ENCODE data around the gene CDS2.

The CDS2 gene

DNA sequence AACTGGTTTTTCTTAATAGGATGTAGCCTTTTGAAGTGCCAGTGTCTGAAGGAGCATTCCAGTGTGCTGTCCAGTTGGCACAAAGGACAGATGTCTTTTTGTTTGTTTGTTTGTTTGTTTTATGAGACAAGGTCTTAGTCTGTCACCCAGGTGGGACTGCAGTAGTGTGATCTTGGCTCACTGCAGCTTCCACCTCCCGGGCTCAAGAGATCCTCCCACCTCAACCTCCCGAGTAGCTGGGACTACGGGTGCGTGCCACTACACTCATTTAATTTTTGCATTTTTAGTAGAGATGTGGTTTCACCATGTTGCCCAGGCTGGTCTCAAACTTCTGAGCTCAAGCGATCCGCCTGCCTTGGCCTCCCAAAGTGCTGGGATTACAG lies 27.7 kb downstream of the CDS2 start:
- DNase-seq: no peak

GRCh38 chr20:5155404-5155803 lies 28.6 kb downstream of the CDS2 start:
- no peak for DNase-seq

DNA sequence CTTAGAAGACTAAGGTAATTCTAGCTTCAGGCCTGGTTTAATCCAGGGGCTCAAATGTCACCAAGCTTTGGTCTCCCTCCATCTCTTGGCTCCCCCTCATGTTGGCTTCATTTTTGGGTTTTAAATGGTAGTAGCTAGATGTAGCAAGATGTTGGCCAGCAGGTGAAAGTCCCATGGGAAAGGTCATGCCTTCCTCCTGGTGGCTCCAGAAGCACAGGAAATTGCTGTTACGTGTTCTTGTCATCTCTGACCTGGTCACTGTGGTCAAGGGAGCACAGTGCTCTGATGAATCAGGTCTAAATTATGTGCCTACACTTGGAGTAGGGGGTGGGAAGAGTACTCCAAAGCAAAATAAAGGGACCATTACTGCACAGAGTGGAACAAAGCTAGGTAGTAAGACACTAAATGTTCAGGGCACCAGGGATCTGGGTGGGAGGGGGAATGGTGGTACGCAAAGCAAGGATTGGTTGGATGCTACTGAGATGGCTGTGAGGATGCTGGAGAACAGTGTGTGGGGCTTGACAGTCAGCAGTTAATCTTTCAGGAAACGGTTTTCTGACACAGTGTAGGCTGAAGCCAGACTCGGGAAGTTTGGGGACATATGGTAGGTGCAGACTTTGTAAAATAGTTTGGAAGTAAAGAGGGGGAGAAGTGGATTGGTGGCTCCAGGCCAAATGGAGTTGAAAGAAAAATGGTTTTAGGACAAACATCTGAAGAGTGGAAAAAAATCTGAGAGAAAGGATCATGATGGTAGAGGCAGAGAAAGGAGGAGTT lies 30.1 kb downstream of the CDS2 start:
- DNase-seq: no peak

- no peak for DNase-seq
Measured at GRCh38 chr20:5159928-5160327, 33.1 kb downstream of the CDS2 start.

GRCh38 chr20:5160882-5161281 lies 34.1 kb downstream of the CDS2 start:
- DNase-seq: no peak

DNA sequence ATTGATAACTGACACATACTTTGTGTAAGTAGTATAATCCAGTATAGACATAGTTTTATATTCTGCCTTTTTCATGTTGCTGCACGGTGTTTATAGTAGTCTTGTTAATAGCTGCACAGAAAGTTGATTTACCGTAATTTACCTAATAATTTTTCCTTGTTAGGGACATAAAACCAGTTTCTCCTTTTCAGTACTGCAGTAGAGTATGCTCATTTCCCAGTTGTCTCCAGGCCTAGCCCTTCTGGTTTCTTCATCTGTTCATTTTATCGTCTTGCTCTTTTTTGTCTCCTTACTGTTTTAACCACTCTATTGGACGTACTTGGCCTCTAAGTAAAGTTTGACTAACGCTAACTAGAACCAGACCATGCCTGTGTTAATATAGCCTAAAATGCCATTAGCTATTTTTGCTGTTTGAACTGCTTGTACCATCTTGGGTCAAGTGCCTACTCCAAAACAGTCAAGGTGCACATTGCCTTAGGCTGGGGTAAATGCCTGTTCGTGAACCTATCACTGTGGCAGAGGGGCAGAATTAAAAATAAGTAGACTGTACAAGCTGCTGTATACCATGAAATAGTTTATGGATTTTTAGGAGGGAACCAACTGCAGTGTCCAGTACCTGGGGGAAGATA lies 34.8 kb downstream of the CDS2 start:
- DNase-seq: no peak

DNA sequence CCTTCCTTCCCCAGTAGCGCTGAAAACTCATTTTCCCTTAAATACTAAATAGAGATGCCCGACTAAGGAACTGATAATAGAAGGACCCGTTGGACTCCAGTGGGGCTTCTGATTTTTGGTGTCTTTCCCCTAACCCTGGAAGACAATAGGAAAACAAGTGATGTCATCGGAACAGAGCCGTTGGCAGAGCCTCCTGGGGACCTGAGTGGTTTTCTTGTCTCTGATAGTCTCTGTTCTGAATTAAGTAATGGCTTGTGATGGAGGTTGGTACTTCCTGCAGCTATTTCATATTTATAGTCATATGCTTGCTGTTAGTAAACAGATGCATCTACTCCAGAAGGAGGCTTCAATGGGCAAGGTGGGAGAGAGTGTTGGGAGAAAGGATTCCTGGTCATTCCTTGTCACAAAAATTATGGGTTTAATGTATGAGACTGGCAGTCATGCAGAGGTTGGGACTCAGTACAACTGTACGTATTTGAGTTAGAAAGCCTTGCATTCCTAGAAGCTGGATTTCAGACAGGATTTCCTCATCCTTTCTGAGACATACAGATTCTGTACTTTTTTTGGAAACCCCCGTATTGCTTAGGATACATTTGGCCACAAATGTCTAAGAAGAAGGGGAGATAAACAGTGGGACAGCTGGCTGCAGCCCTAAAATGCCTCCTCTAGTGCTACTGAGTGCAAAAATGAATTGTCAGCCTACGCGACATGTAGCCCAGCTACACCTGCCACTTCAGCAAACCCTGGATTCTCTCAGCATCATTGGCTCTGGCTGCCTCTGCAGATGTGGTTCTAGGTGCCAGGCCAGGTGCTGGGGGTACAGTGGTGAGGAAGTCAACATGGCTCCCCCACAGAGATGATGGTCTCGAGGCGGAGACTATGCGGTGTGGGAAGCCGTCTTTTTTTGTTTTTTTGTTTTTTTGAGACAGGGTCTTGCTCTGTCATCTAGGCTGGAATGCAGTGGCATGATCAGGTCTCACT lies 38.1 kb downstream of the CDS2 start:
- DNase-seq: no peak

- no peak for DNase-seq
Measured at GRCh38 chr20:5168651-5169396, 42.0 kb downstream of the CDS2 start.

GRCh38 chr20:5170341-5170740 lies 43.5 kb downstream of the CDS2 start:
- no peak for DNase-seq

- no peak for DNase-seq
Measured at GRCh38 chr20:5171064-5171789, 44.4 kb downstream of the CDS2 start.

DNA sequence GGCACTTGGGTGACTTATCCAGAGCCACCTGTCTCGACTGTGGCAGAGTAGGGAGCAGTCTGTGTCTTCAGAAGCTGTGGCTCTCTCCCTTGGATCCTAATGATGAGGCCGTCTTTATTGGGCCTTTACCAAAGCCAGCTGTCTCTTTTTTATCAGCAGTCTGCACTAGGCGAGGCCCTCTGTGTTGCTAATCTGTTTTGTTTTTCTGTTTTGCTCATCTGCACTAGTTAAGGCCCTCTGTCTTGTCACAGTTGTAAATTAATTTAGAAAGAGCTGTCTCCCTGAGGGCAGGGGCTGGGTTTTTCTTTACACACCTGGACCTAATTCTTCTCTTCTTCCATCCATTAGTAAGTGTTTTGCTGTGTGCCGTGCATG lies 45.0 kb downstream of the CDS2 start:
- no peak for DNase-seq

GRCh38 chr20:5172167-5172601 lies 45.4 kb downstream of the CDS2 start:
- no peak for DNase-seq

DNA sequence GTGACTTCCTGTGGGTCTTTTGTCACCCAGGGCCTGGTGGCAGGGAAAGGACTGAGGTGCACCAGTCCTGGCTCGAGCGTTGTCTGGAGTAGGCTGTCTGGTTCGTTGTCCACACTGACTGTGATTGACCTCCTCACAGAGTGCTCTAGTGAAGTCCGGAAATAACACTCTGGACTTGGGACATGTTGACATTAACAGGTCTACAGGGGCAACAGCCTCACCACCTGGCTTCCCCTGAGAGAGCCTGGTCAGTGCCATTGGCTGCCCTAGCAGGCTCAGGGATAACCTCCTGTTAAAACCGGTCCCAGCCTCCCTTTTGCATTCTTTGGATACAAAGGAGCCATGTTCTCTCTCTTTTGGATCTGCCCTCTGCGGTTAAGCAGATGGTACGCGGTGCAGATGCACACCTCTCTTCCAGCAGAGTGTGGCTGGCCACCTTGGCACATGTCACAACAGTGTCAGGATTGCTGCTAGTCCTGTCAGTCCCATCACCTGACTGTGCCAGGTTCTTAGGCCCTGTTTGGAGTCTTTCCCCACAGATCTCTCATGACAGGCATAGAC lies 46.2 kb downstream of the CDS2 start:
- no peak for DNase-seq

DNA sequence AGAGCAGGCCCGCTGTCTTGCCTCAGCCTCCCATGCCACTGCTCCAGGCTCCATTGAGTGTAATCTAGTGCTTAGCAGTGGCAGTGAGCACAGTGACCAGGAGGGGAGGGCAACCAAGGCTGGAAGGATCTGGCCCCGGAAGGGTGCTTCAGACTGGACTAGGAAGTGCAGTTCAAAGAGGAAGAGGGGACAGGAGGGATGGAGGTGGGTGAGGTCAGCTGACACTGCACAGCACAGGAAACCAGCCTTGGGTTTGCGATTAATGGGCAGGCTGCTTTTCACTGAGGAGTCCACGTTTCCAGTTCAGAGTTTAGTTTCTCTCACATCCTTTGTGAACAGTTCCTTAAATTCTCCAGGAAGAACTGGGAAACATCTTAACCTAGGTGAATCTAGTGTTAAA lies 46.9 kb downstream of the CDS2 start:
- DNase-seq: no peak

DNA sequence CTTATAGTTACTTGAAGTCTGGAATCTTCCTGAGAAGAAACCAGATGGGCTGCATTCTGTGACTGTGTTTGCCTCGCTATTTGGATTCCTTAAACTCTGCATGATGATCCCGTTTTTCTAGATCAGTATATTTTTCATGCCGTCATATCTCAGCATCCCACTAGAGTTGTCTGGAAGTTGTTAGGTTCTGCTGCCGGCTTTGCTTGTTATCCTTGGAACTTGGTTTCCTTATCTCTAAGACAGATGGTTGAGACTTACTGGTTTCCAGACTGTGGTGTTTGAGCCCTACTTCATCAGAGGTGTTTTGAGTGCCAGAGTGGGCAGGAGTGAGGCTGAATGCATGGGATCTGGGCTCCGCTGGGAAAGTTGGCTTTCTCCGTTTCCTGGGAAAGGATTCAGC lies 50.3 kb downstream of the CDS2 start:
- DNase-seq: no peak

DNA sequence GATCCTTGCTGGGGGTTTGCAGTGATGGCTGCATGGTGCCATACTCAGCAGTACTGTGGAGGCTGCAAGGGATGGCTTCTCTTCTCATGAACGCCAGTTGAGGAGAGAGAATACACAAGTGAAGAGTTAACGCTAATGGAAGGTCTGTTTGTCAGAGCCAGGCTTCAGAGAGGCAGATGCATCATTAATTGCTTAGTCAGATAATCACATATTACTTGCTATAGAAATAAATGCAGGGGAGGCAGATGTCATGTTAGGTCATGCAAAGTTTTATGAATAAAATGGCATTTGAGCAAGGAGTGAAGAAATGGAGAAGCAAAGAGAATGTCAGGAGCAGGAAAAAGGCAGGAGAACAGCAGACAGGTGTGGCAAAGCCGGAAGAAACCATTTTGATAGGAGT lies 51.2 kb downstream of the CDS2 start:
- DNase-seq: no peak

DNA sequence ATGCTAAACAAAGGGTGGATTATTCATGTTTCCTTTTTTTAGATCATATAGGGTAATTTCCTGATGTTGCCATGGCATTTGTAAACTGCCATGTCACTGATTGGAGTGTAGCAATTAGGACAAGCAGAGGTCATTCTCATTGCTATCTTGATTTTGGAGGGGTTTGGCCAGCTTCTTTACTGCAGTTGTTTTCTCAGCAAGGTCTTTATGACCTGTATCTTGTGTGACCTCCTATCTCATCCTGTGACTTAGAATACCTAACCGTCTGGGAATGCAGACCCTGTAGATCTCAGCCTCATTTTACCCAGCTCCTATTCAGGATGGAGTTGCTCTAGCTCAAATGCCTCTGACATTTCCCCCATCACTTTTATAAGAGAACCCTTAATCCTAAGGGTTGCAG lies 53.6 kb downstream of the CDS2 start:
- no peak for DNase-seq

GRCh38 chr20:5180933-5181332 lies 54.1 kb downstream of the CDS2 start:
- no peak for DNase-seq

GRCh38 chr20:5181492-5181891 lies 54.7 kb downstream of the CDS2 start:
- no peak for DNase-seq

GRCh38 chr20:5181958-5182357 lies 55.1 kb downstream of the CDS2 start:
- no peak for DNase-seq

GRCh38 chr20:5182615-5183254 lies 55.9 kb downstream of the CDS2 start:
- no peak for DNase-seq
